Upper lobe of left lung (tissue), 4 donors: ENCODE results near the gene SULT1B1.

ENCODE experiments used
- EP300 ChIP-seq, 4 donors: sonication (generic); formaldehyde crosslinking; IDR thresholded peaks; one replicate each; pipeline ENCODE4 v1.5.1; 2017; ENCODE audit warnings: antibody characterized with exemption in 4 of 4, control low read depth in 2 of 4
- POLR2A ChIP-seq, 4 donors: fragments of 450-650 bp; IDR thresholded peaks; one replicate each; pipeline ENCODE4 v1.5.1; 2016 to 2017; ENCODE audit warnings: antibody characterized with exemption in 4 of 4, mild to moderate bottlenecking in 2 of 4
- POLR2AphosphoS5 ChIP-seq, 2 donors: sonication (generic); formaldehyde crosslinking; IDR thresholded peaks; one replicate each; pipeline ENCODE4 v1.5.1; 2017; ENCODE audit warnings: antibody characterized with exemption in 2 of 2
- TF ChIP-seq, protein P1 (sequence below), 6 experiments: fragments of 450-650 bp in 4 of 6; fragments of 200-600 bp in 2 of 6; sonication (generic) in 2 of 6; IDR thresholded peaks; one replicate each; pipeline ENCODE4 v1.5.1; 2016 to 2019; ENCODE audit warnings: antibody characterized with exemption in 6 of 6

DNA sequence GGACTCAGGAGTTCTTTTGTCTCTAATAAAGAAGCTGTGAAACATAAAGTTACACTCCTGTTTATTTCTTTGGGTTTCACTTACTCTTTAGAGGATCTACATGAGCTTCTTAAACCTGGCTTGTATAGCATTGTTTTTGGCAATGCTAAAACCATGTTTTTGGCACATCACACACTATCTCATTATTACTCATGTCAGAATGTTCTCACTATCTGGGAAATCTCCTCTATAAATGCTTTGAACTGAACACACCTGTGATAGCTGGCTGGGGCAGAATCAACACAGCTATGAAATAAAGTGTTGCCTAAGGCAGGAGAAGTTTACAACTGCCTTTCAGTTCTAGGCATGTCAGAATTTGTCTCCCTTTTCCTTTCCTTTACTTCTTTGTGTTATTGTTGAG lies 52.6 kb downstream of the SULT1B1 start:
- TF ChIP-seq POLR2AphosphoS5 (IDR thresholded peaks at IDR 0.05): no peak
- TF ChIP-seq, protein P1, sequence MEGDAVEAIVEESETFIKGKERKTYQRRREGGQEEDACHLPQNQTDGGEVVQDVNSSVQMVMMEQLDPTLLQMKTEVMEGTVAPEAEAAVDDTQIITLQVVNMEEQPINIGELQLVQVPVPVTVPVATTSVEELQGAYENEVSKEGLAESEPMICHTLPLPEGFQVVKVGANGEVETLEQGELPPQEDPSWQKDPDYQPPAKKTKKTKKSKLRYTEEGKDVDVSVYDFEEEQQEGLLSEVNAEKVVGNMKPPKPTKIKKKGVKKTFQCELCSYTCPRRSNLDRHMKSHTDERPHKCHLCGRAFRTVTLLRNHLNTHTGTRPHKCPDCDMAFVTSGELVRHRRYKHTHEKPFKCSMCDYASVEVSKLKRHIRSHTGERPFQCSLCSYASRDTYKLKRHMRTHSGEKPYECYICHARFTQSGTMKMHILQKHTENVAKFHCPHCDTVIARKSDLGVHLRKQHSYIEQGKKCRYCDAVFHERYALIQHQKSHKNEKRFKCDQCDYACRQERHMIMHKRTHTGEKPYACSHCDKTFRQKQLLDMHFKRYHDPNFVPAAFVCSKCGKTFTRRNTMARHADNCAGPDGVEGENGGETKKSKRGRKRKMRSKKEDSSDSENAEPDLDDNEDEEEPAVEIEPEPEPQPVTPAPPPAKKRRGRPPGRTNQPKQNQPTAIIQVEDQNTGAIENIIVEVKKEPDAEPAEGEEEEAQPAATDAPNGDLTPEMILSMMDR (IDR thresholded peaks at IDR 0.05): no peak
- TF ChIP-seq POLR2A (IDR thresholded peaks at IDR 0.05): no peak
- no peak for TF ChIP-seq EP300 (IDR thresholded peaks at IDR 0.05)
